ENCODE measurements around the gene TUBB2A.
A peak's percentile ranks its signal among the peaks of the same experiment; 100 is the strongest.

The TUBB2A gene

GRCh38 chr6:3118353-3119039 is 38.8 kb downstream of the TUBB2A start, which contains the start of gene BPHL:
Gene BPHL (plus strand): TSS chr6:3118711. CDS start chr6:3118741, 30 bp downstream.
- peak within 1 kb of the TSS; percentile 83 for H3K9ac ChIP-seq (ENCODE audit: low read length)
- no peak within 1 kb of the TSS for H2BK12ac ChIP-seq (ENCODE audit: low read length)
- H4K12ac ChIP-seq (ENCODE audit: low read depth, low read length) = peak within 1 kb of the TSS; percentile 91
- peak within 1 kb of the TSS; percentile 18 for H3K4ac ChIP-seq (ENCODE audit: low read depth, low read length)
- peak within 1 kb of the TSS; percentile 65 for H2AK5ac ChIP-seq (ENCODE audit: low read length)
- peak within 1 kb of the TSS; percentile 78 for H4K91ac ChIP-seq (ENCODE audit: low read depth, low read length)
- H2BK120ac ChIP-seq (ENCODE audit: insufficient read depth, low read length, poor library complexity) = peak within 1 kb of the TSS; percentile 93
- H3K4me2 ChIP-seq (ENCODE audit: low read length) = peak within 1 kb of the TSS; percentile 79
- H2AFZ ChIP-seq (ENCODE audit: insufficient read depth, low read length, poor library complexity) = peak within 1 kb of the TSS; percentile 84
- no peaks in the 10 kb centered on the region for H3K27me3 ChIP-seq (ENCODE audit: insufficient read depth, low read length)
- H3K9me3 ChIP-seq (ENCODE audit: insufficient read depth, low read depth, low read length) = no peaks in the 10 kb centered on the region
- peak within 1 kb of the TSS; percentile 93 for H4K8ac ChIP-seq (ENCODE audit: low read depth, low read length)
- peak within 1 kb of the TSS; percentile 74 for H2BK5ac ChIP-seq (ENCODE audit: low read depth, low read length, poor library complexity)
- peaks cover 6% of the 10 kb centered on the region for H3K79me1 ChIP-seq (ENCODE audit: low read length)
- H3K14ac ChIP-seq (ENCODE audit: low read length) = peak within 1 kb of the TSS; percentile 93
- peaks cover 11 to 18% of the 10 kb centered on the region in 2 experiments for H3K36me3 ChIP-seq (ENCODE audit: control insufficient read depth in 1 of 2, insufficient read depth in 2 of 2, low read length in 2 of 2)
- H3K4me3 ChIP-seq (ENCODE audit: low read depth, low read length) = peak within 1 kb of the TSS; percentile 99
- peaks cover 0 to 2% of the 10 kb centered on the region in 2 experiments for H3K4me1 ChIP-seq (ENCODE audit: control insufficient read depth in 1 of 2, insufficient read depth in 2 of 2, low read length in 2 of 2)
- peak within 1 kb of the TSS; percentile 94 for H3K27ac ChIP-seq (ENCODE audit: low read depth, low read length)
- H3K23ac ChIP-seq (ENCODE audit: low read length) = no peak within 1 kb of the TSS
- peak within 1 kb of the TSS; percentile 93 for H3K18ac ChIP-seq (ENCODE audit: low read length)
- WGBS (ENCODE audit: extremely low coverage, insufficient coverage, insufficient read length) = no CpG with 5 or more reads among the region's 89 CpGs
- H3K79me2 ChIP-seq (ENCODE audit: control insufficient read depth, insufficient read depth, low read length, poor library complexity) = peaks cover 8% of the 10 kb centered on the region
- DNase-seq = peak; percentile 95 to 98

GRCh38 chr6:3117912-3118352 is 39.4 kb downstream of the TUBB2A start:
- H4K8ac ChIP-seq (ENCODE audit: low read depth, low read length) = peak overlapping the region; percentile 93
- H3K4ac ChIP-seq (ENCODE audit: low read depth, low read length) = no peak overlapping the region
- no peaks in the 10 kb centered on the region for H3K9me3 ChIP-seq (ENCODE audit: insufficient read depth, low read depth, low read length)
- no peak overlapping the region for H3K18ac ChIP-seq (ENCODE audit: low read length)
- H3K36me3 ChIP-seq (ENCODE audit: control insufficient read depth in 1 of 2, insufficient read depth in 2 of 2, low read length in 2 of 2) = peaks cover 16 to 24% of the 10 kb centered on the region in 2 experiments
- H3K14ac ChIP-seq (ENCODE audit: low read length) = no peak overlapping the region
- no peak for DNase-seq
- H3K4me1 ChIP-seq (ENCODE audit: control insufficient read depth in 1 of 2, insufficient read depth in 2 of 2, low read length in 2 of 2) = peaks cover 0 to 2% of the 10 kb centered on the region in 2 experiments
- H2AK5ac ChIP-seq (ENCODE audit: low read length) = no peak overlapping the region
- peaks cover 8% of the 10 kb centered on the region for H3K79me2 ChIP-seq (ENCODE audit: control insufficient read depth, insufficient read depth, low read length, poor library complexity)
- no peak overlapping the region for H2BK120ac ChIP-seq (ENCODE audit: insufficient read depth, low read length, poor library complexity)
- H4K12ac ChIP-seq (ENCODE audit: low read depth, low read length) = peak overlapping the region; percentile 89
- peak overlapping the region; percentile 78 for H4K91ac ChIP-seq (ENCODE audit: low read depth, low read length)
- H2BK12ac ChIP-seq (ENCODE audit: low read length) = no peak overlapping the region
- no peak overlapping the region for H2BK5ac ChIP-seq (ENCODE audit: low read depth, low read length, poor library complexity)
- H3K4me3 ChIP-seq (ENCODE audit: low read depth, low read length) = peak overlapping the region; percentile 99
- WGBS (ENCODE audit: extremely low coverage, insufficient coverage, insufficient read length) = no CpG with 5 or more reads among the region's 8 CpGs
- H3K23ac ChIP-seq (ENCODE audit: low read length) = no peak overlapping the region
- no peak overlapping the region for H2AFZ ChIP-seq (ENCODE audit: insufficient read depth, low read length, poor library complexity)
- H3K27ac ChIP-seq (ENCODE audit: low read depth, low read length) = peak overlapping the region; percentile 94
- peaks cover 6% of the 10 kb centered on the region for H3K79me1 ChIP-seq (ENCODE audit: low read length)
- no peak overlapping the region for H3K9ac ChIP-seq (ENCODE audit: low read length)
- H3K4me2 ChIP-seq (ENCODE audit: low read length) = peak overlapping the region; percentile 57
- H3K27me3 ChIP-seq (ENCODE audit: insufficient read depth, low read length) = no peaks in the 10 kb centered on the region

GRCh38 chr6:3114377-3114776 is 43.0 kb downstream of the TUBB2A start:
- no peak overlapping the region for H2BK5ac ChIP-seq (ENCODE audit: low read depth, low read length, poor library complexity)
- WGBS (ENCODE audit: extremely low coverage, insufficient coverage, insufficient read length) = no CpG with 5 or more reads among the region's 6 CpGs

GRCh38 chr6:3109761-3110160 is 47.6 kb downstream of the TUBB2A start:
- Histone ChIP-seq H3K23ac (ENCODE audit: low read length) (no peak overlapping the region), H3K4me2 (ENCODE audit: low read length) (no peak overlapping the region), H3K14ac (ENCODE audit: low read length) (no peak overlapping the region), H3K27me3 (ENCODE audit: insufficient read depth, low read length) (no peaks in the 10 kb centered on the region), H2AK5ac (ENCODE audit: low read length) (no peak overlapping the region), H2AFZ (ENCODE audit: insufficient read depth, low read length, poor library complexity) (no peak overlapping the region), H3K27ac (ENCODE audit: low read depth, low read length) (no peak overlapping the region), H3K4ac (ENCODE audit: low read depth, low read length) (no peak overlapping the region), H2BK120ac (ENCODE audit: insufficient read depth, low read length, poor library complexity) (no peak overlapping the region), H2BK12ac (ENCODE audit: low read length) (no peak overlapping the region), H3K4me3 (ENCODE audit: low read depth, low read length) (no peak overlapping the region), H4K8ac (ENCODE audit: low read depth, low read length) (no peak overlapping the region), H3K4me1 (ENCODE audit: control insufficient read depth in 1 of 2, insufficient read depth in 2 of 2, low read length in 2 of 2) (no peaks in the 10 kb centered on the region), H3K79me1 (ENCODE audit: low read length) (no peaks in the 10 kb centered on the region), H4K12ac (ENCODE audit: low read depth, low read length) (no peak overlapping the region), H3K79me2 (ENCODE audit: control insufficient read depth, insufficient read depth, low read length, poor library complexity) (no peaks in the 10 kb centered on the region), H4K91ac (ENCODE audit: low read depth, low read length) (no peak overlapping the region), H3K18ac (ENCODE audit: low read length) (no peak overlapping the region), H2BK5ac (ENCODE audit: low read depth, low read length, poor library complexity) (no peak overlapping the region), H3K9me3 (ENCODE audit: insufficient read depth, low read depth, low read length) (no peaks in the 10 kb centered on the region), H3K9ac (ENCODE audit: low read length) (no peak overlapping the region), H3K36me3 (ENCODE audit: control insufficient read depth in 1 of 2, insufficient read depth in 2 of 2, low read length in 2 of 2) (peaks cover 38 to 53% of the 10 kb centered on the region in 2 experiments)
- DNase-seq = no peak
- WGBS (ENCODE audit: extremely low coverage, insufficient coverage, insufficient read length) = no CpG with 5 or more reads among the region's 3 CpGs

More at GRCh38 chr6:3114377-3114776, 43.0 kb downstream of the TUBB2A start:
- no peak overlapping the region for H2BK12ac ChIP-seq (ENCODE audit: low read length)
- H3K79me1 ChIP-seq (ENCODE audit: low read length) = peaks cover 6% of the 10 kb centered on the region
- H3K36me3 ChIP-seq (ENCODE audit: control insufficient read depth in 1 of 2, insufficient read depth in 2 of 2, low read length in 2 of 2) = peaks cover 18 to 36% of the 10 kb centered on the region in 2 experiments
- no peak overlapping the region for H3K4me3 ChIP-seq (ENCODE audit: low read depth, low read length)
- H3K9ac ChIP-seq (ENCODE audit: low read length) = no peak overlapping the region
- no peak overlapping the region for H4K8ac ChIP-seq (ENCODE audit: low read depth, low read length)
- H3K4ac ChIP-seq (ENCODE audit: low read depth, low read length) = no peak overlapping the region
- H2AK5ac ChIP-seq (ENCODE audit: low read length) = no peak overlapping the region
- H2AFZ ChIP-seq (ENCODE audit: insufficient read depth, low read length, poor library complexity) = no peak overlapping the region
- no peak overlapping the region for H3K27ac ChIP-seq (ENCODE audit: low read depth, low read length)
- no peak for DNase-seq
- H3K79me2 ChIP-seq (ENCODE audit: control insufficient read depth, insufficient read depth, low read length, poor library complexity) = peaks cover 8% of the 10 kb centered on the region
- H3K18ac ChIP-seq (ENCODE audit: low read length) = no peak overlapping the region
- H4K12ac ChIP-seq (ENCODE audit: low read depth, low read length) = no peak overlapping the region
- no peak overlapping the region for H3K14ac ChIP-seq (ENCODE audit: low read length)
- H2BK120ac ChIP-seq (ENCODE audit: insufficient read depth, low read length, poor library complexity) = no peak overlapping the region
- H3K4me2 ChIP-seq (ENCODE audit: low read length) = no peak overlapping the region
- H4K91ac ChIP-seq (ENCODE audit: low read depth, low read length) = no peak overlapping the region
- no peaks in the 10 kb centered on the region for H3K9me3 ChIP-seq (ENCODE audit: insufficient read depth, low read depth, low read length)
- H3K4me1 ChIP-seq (ENCODE audit: control insufficient read depth in 1 of 2, insufficient read depth in 2 of 2, low read length in 2 of 2) = no peaks in the 10 kb centered on the region
- no peaks in the 10 kb centered on the region for H3K27me3 ChIP-seq (ENCODE audit: insufficient read depth, low read length)
- H3K23ac ChIP-seq (ENCODE audit: low read length) = no peak overlapping the region

All from trophoblast cell (in vitro differentiated cells and primary cell).